Hepatocyte (in vitro differentiated cells): ENCODE results near the gene GFPT2.
"Not testable (repeated sequence)": the region's sequence is repeated elsewhere in the genome, so short reads cannot be mapped to it uniquely, and the experiment has no call there.

Source experiments
- EZH2 ChIP-seq: fragments of 200-600 bp; sonication (generic); IDR thresholded peaks from 2 replicates; pipeline ENCODE4 v1.6.1; 2016; ENCODE audit warnings: antibody characterized with exemption, mild to moderate bottlenecking, borderline replicate concordance
- TF ChIP-seq, protein P1 (sequence below): fragments of 200-600 bp; sonication (generic); IDR thresholded peaks from 2 replicates; pipeline ENCODE4 v1.5.1; 2016; ENCODE audit warnings: antibody characterized with exemption, mild to moderate bottlenecking; ENCODE audit not compliant: poor library complexity

DNA sequence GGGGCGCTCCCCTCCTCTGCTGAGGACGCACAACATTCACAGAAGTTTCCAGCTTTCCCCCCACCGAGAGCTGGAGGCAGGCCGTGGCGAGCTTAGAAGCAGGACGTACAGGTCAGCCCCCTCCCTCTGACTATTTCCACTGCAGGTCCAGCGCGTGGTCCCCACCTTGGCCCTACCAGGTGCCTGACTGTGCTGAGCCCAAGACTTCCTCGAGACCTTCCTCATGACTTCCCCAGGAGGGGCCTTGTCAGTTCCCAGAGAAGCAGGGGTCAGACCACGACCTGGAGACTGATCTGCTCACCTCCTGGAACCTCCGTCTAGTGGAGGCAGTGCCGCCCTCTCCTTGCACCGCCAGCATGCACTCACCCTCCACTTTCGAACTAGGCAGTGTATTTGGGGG, 54.1 kb downstream of the GFPT2 start:
- TF ChIP-seq, protein P1, sequence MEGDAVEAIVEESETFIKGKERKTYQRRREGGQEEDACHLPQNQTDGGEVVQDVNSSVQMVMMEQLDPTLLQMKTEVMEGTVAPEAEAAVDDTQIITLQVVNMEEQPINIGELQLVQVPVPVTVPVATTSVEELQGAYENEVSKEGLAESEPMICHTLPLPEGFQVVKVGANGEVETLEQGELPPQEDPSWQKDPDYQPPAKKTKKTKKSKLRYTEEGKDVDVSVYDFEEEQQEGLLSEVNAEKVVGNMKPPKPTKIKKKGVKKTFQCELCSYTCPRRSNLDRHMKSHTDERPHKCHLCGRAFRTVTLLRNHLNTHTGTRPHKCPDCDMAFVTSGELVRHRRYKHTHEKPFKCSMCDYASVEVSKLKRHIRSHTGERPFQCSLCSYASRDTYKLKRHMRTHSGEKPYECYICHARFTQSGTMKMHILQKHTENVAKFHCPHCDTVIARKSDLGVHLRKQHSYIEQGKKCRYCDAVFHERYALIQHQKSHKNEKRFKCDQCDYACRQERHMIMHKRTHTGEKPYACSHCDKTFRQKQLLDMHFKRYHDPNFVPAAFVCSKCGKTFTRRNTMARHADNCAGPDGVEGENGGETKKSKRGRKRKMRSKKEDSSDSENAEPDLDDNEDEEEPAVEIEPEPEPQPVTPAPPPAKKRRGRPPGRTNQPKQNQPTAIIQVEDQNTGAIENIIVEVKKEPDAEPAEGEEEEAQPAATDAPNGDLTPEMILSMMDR, result not testable (repeated sequence)
- TF ChIP-seq EZH2, result not testable (repeated sequence)
